GM19193 (cell line): Measurements from ENCODE around the gene IGFL2.

Source experiments
- POLR2A ChIP-seq: IDR thresholded peaks from 4 replicates; pipeline ENCODE4 v1.6.1; 2011; ENCODE audit not compliant: insufficient read depth, insufficient read length; ENCODE audit errors: extremely low read depth

Gene IGFL2

GRCh38 chr19:46147791-46148288 lies at the start of gene IGFL2:
Gene IGFL2 (plus strand): TSS chr19:46148238. CDS start chr19:46148279, 41 bp downstream.
- TF ChIP-seq POLR2A = no peak

GRCh38 chr19:46100344-46100743 lies 47.7 kb upstream of the IGFL2 start:
- TF ChIP-seq POLR2A = no peak

GRCh38 chr19:46101293-46101692 lies 46.7 kb upstream of the IGFL2 start:
- TF ChIP-seq POLR2A = no peak

- no peak for TF ChIP-seq POLR2A
Measured at GRCh38 chr19:46107371-46107770, 40.7 kb upstream of the IGFL2 start.

- TF ChIP-seq POLR2A = no peak
Measured at GRCh38 chr19:46109876-46110275, 38.2 kb upstream of the IGFL2 start.

GRCh38 chr19:46111376-46111775 lies 36.7 kb upstream of the IGFL2 start:
- no peak for TF ChIP-seq POLR2A

- no peak for TF ChIP-seq POLR2A
Measured at GRCh38 chr19:46112527-46112926, 35.5 kb upstream of the IGFL2 start.

GRCh38 chr19:46113726-46114125 lies 34.3 kb upstream of the IGFL2 start:
- no peak for TF ChIP-seq POLR2A

GRCh38 chr19:46115396-46116106 lies 32.5 kb upstream of the IGFL2 start:
- TF ChIP-seq POLR2A = no peak

GRCh38 chr19:46116121-46116520 lies 31.9 kb upstream of the IGFL2 start:
- TF ChIP-seq POLR2A = no peak

GRCh38 chr19:46118136-46118535 lies 29.9 kb upstream of the IGFL2 start:
- no peak for TF ChIP-seq POLR2A

GRCh38 chr19:46124638-46125115 lies 23.4 kb upstream of the IGFL2 start, which contains the start of gene IGFL3:
Gene IGFL3 (minus strand): TSS chr19:46124688. CDS start chr19:46124649, 39 bp downstream.
- no peak for TF ChIP-seq POLR2A

- no peak for TF ChIP-seq POLR2A
Measured at GRCh38 chr19:46125447-46125846, 22.6 kb upstream of the IGFL2 start.

GRCh38 chr19:46126086-46126580 lies 21.9 kb upstream of the IGFL2 start:
- TF ChIP-seq POLR2A = no peak

- no peak for TF ChIP-seq POLR2A
Measured at GRCh38 chr19:46131485-46132143, 16.4 kb upstream of the IGFL2 start.
